Right lobe of liver (tissue), 4 donors: ENCODE measurements around the gene TUFT1.
"Not testable (repeated sequence)": the region's sequence is repeated elsewhere in the genome, so short reads cannot be mapped to it uniquely, and the experiment has no call there.

Source experiments
- CTCF ChIP-seq, 4 donors: fragments of 200-600 bp in 3 of 4; fragments of 450-650 bp in 1 of 4; IDR thresholded peaks; one replicate each; pipeline versions ENCODE4 v1.5.1 to v1.8.0; 2016 to 2022; ENCODE audit warnings: antibody characterized with exemption in 4 of 4, mild to moderate bottlenecking in 2 of 4
- POLR2A ChIP-seq: fragments of 450-650 bp; IDR thresholded peaks from one replicate; pipeline ENCODE4 v1.6.1; 2017; ENCODE audit warnings: antibody characterized with exemption, mild to moderate bottlenecking
- donor health status: DM: no; HTN: no; CAD: no.
- donor health status: DM: no; HTN: no; CAD: no.
- donor health status: DM: no; HTN: yes; CAD: no.

- not testable (repeated sequence) for TF ChIP-seq CTCF (IDR thresholded peaks at IDR 0.05); POLR2A
These were observed 62.4 kb downstream of the TUFT1 start for GRCh38 chr1:151602550-151602949.
